ENCODE results near the gene SFMBT2. TPM values are rescaled to one million over a fixed set of nuclear protein-coding genes. Genes with fewer than 3 reads are reported as not detected.

The SFMBT2 gene
- total RNA-seq, 1 donor, result 2.0 TPM

DNA sequence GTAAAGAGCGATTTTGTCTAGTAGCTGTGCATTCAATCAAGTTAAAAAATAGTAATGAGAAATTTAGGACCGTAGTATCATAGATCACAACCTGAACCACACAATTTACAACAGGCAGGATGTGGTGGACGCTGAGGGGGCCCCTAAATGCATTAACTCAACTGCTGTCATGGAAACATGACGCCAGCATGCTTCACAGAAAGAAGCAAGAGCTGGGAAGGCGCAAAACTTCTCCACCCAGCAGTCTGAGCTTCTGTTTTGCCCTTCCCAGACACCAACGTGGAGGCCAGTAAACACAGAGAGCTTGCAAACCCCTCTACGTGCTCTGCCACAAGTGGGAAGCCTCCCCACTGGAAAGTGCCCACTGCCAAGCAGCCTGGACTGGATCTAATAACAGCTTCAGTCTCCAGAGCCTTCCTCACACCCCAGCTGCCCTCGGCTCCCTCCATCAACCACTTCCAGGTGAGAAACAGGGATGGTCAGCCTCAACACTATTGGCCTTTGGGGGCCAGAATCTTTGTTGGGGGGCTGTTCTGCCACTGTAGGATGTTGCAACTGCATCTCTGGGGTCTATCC is 151.8 kb downstream of the SFMBT2 start:
- H3K4me3 ChIP-seq (ENCODE audit: low read depth, low read length), result no peak overlapping the region
- no peak for DNase-seq (ENCODE audit: low read depth)
- TF ChIP-seq, protein P1, sequence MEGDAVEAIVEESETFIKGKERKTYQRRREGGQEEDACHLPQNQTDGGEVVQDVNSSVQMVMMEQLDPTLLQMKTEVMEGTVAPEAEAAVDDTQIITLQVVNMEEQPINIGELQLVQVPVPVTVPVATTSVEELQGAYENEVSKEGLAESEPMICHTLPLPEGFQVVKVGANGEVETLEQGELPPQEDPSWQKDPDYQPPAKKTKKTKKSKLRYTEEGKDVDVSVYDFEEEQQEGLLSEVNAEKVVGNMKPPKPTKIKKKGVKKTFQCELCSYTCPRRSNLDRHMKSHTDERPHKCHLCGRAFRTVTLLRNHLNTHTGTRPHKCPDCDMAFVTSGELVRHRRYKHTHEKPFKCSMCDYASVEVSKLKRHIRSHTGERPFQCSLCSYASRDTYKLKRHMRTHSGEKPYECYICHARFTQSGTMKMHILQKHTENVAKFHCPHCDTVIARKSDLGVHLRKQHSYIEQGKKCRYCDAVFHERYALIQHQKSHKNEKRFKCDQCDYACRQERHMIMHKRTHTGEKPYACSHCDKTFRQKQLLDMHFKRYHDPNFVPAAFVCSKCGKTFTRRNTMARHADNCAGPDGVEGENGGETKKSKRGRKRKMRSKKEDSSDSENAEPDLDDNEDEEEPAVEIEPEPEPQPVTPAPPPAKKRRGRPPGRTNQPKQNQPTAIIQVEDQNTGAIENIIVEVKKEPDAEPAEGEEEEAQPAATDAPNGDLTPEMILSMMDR (IDR thresholded peaks at IDR 0.05; ENCODE audit: insufficient read depth, low read length), result no peak

- TF ChIP-seq, protein P1 (IDR thresholded peaks at IDR 0.05; ENCODE audit: insufficient read depth, low read length), result no peak
- no peak for DNase-seq (ENCODE audit: low read depth)
- no peak overlapping the region for H3K4me3 ChIP-seq (ENCODE audit: low read depth, low read length)
Observed at GRCh38 chr10:7255517-7255916, 155.3 kb downstream of the SFMBT2 start.

- no peak overlapping the region for H3K4me3 ChIP-seq (ENCODE audit: low read depth, low read length)
- no peak for DNase-seq (ENCODE audit: low read depth)
- TF ChIP-seq, protein P1 (IDR thresholded peaks at IDR 0.05; ENCODE audit: insufficient read depth, low read length), result no peak
Observed at GRCh38 chr10:7251696-7252465, 159.0 kb downstream of the SFMBT2 start.

DNA sequence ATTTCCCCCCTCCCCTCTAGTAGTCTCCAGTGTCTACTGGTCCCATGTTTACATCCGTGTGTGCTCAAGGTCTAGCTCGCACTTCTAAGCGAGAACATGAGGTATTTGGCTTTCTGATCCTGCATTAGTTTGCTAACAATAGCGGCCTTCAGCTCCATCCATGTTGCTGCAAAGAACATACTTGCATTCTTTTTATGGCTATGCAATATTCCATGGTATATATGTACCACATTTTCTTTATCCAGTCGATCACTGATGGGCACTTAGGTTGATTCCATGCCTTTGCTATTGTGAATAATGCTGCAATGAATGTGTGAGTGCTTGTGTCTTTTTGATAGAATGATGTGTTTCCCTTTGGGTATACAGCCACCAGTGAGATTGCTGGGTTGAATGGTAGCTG is 160.6 kb downstream of the SFMBT2 start:
- TF ChIP-seq, protein P1 (IDR thresholded peaks at IDR 0.05; ENCODE audit: insufficient read depth, low read length), result no peak
- no peak overlapping the region for H3K4me3 ChIP-seq (ENCODE audit: low read depth, low read length)

GRCh38 chr10:7248585-7249164 is 162.2 kb downstream of the SFMBT2 start:
- H3K4me3 ChIP-seq (ENCODE audit: low read depth, low read length), result no peak overlapping the region
- no peak for DNase-seq (ENCODE audit: low read depth)
- TF ChIP-seq, protein P1 (IDR thresholded peaks at IDR 0.05; ENCODE audit: insufficient read depth, low read length), result no peak

More for the DNA sequence above, 160.6 kb downstream of the SFMBT2 start:
- no peak for DNase-seq (ENCODE audit: low read depth)

DNA sequence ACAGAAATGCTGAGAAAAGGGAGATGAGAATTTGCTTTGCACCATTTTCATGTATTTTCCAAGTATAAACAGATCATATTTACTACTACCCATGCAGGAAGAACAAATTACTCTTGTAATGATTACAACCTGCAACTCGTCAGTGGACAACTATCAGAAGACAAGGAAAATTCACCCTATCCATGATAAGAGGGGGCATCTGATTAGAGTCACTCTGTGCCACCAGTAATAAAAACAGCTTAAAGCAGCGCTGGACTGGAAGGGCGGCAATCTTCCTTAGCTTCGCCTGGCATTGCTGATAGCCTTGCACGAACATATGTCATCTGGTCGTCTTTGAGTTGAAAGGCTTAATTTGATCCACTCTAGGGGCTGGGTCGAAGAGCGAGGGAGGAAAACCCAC is 162.7 kb downstream of the SFMBT2 start:
- TF ChIP-seq, protein P1 (IDR thresholded peaks at IDR 0.05; ENCODE audit: insufficient read depth, low read length), result no peak
- no peak for DNase-seq (ENCODE audit: low read depth)
- no peak overlapping the region for H3K4me3 ChIP-seq (ENCODE audit: low read depth, low read length)
